ENCODE measurements around the gene UQCC2.

Gene UQCC2

GRCh38 chr6:33726696-33727095 is 15.2 kb upstream of the UQCC2 start:
- in situ Hi-C loops (cut with HindIII; ENCODE audit: low sequenced_read_pairs) = no loop called here

DNA sequence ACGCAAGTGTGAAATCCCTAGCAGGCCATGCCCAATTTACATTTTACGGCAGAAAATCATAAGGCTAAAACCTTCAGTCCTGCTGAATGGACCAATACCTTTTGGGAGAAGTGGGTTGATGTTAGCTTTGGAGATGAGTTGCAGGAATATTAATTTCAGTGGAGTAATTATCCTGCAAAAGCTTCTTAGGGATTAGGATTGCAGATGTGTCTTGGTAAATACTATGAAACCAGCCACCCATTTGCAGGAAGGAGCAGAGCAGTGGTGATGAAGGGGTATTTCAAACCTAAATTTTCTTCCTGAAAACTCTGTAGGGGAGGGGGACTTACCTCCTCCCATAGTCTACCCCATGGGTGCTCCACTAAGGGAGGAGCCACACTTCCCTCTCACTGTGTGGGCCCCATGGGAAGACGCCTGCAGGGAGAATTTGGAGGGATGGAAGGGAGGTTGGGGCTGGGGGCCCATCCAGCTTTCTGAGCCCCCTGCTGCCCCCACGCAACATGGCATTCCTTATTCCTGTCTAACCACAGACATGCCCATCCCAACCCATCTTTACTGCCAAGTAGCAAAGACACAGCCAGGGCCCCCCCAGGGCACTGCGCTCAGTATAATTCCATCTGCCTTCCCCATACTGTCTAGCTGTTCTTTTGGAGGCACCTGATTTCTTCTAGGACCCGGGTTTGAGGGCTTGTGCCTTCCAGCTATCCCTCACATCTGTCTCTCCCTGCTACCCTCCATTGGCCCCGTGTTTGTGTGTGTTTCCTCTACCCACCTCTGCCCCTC is 14.6 kb upstream of the UQCC2 start:
- in situ Hi-C loops (cut with HindIII; ENCODE audit: low sequenced_read_pairs) = no loop called here

GRCh38 chr6:33725222-33725621 is 13.7 kb upstream of the UQCC2 start:
- in situ Hi-C loops (cut with HindIII; ENCODE audit: low sequenced_read_pairs) = no loop called here

GRCh38 chr6:33724102-33725023 is 12.9 kb upstream of the UQCC2 start:
- in situ Hi-C loops (cut with HindIII; ENCODE audit: low sequenced_read_pairs) = no loop called here

GRCh38 chr6:33723371-33724085 is 12.0 kb upstream of the UQCC2 start:
- in situ Hi-C loops (cut with HindIII; ENCODE audit: low sequenced_read_pairs) = no loop called here

DNA sequence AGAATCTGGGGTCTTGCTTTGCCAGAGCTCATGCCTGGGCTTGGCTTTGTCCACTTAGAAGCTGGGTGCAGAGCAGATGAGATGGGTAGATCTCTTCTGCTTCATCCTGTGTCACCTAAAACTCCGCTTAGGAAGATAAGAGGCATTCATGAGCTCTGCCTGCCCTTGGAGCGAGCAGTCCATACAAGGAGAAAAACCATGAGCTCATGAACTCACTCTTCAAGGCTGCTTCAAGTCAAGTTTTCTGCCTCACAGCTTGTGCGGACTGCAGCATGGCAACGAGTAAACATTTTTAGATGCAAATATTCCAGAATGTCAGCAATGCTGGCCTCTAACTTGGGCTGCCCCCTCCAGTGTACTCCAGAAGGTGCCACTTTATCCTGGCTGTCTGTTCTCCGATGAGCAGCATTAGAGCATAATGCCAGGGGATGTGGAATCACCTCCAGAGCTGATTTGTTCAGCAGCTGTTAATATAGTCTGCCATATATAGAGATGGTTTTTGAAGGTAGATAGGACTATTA is 10.7 kb upstream of the UQCC2 start:
- in situ Hi-C loops (cut with HindIII; ENCODE audit: low sequenced_read_pairs) = no loop called here

DNA sequence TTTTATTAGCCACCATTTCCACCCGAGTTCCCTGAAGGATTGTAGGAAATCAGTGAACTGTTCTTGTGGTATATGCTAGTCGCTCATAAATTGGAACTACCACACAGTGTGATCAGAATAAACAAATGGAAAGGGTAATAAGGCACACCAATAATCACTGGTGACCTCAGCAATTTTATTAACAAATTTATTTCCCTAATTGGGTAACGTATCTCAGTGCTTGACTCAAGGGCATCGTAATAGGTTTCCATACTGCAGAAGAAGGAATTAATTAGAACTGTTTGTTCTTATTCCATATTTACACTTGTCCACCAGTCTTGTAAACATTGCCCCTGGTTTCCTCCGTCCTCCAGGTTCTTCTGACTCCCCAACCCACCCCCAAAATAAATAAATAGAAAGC is 10.0 kb upstream of the UQCC2 start:
- in situ Hi-C loops (cut with HindIII; ENCODE audit: low sequenced_read_pairs) = no loop called here

DNA sequence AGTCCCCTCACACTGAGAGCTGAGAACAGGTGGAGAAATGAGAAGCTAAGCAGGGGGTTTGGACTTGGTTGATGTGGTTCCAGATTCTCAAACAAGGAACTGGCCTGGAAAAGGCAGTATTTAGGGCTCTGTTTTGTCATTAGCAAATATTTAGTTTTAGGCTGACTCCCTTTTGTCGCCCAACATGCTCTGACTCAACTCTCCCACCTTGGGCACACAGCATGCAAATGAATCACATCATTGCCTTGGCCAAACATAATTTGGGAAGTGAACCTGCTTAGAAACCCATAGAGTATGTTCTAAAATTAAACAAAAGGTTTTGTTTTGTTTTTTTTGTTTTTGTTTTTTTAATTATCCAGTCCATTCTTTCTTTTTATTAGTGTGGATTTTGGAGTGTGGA is 9.5 kb upstream of the UQCC2 start:
- in situ Hi-C loops (cut with HindIII; ENCODE audit: low sequenced_read_pairs) = no loop called here

- in situ Hi-C loops (cut with HindIII; ENCODE audit: low sequenced_read_pairs) = no loop called here
Observed at GRCh38 chr6:33719326-33719987, 8.0 kb upstream of the UQCC2 start.

GRCh38 chr6:33718713-33719112 is 7.2 kb upstream of the UQCC2 start:
- in situ Hi-C loops (cut with HindIII; ENCODE audit: low sequenced_read_pairs) = no loop called here

- in situ Hi-C loops (cut with HindIII; ENCODE audit: low sequenced_read_pairs) = no loop called here
Observed at GRCh38 chr6:33717934-33718455, 6.5 kb upstream of the UQCC2 start.

GRCh38 chr6:33716890-33717632 is 5.6 kb upstream of the UQCC2 start:
- in situ Hi-C loops (cut with HindIII; ENCODE audit: low sequenced_read_pairs) = no loop called here

DNA sequence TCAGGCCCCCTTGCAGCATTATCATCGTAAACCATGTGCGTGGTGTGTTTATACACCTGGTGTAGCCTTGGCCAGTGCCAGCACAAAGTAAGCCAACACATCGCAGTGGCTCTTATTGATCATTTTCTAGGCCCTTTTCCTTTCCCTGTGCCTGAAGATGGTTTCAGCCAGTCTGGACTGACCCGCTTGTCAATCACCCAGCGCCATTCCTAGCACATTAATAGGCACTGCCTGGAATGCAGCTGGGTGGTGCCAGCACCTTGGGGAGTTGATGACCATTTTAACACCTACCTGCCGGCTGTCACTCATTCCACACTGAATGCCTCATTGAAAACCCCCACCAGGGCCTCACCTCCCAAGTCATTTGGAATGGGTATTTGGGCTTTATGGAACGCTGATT is 4.9 kb upstream of the UQCC2 start:
- in situ Hi-C loops (cut with HindIII; ENCODE audit: low sequenced_read_pairs) = no loop called here

DNA sequence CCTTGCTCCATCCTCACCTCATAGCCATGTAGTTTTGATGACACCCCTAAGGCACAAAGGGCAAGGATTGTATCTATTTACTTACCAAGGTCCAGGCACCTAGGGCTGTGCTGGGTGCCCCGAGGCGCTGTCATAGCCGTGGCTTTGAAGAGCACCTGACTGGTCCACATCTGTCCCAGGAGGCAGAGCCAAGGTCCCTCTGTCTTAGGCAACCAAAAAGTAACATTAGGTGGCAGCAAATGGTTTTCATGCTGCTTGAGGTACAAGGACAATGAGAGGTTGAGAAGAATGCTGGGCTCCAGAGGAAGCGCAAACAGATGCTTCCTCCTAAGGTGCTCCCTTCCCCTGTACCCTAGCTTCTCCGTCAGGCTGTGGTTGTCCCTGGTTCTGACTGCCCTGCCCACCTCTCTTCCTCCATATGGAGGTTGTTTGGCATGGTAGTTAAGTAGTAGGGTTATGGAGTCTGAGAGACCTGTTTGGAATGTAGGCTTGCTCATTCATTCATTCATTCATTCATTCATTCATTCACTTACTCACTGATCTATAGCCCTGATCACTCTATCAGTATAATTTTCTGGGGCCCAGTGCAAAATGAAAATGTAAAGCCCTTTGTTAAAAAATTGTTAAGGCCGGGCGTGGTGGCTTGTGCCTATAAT is 3.0 kb upstream of the UQCC2 start:
- in situ Hi-C loops (cut with HindIII; ENCODE audit: low sequenced_read_pairs) = loop anchor here (5.0 kb wide), 1 partner anchor 127 kb away; no protein-coding TSS in a partner anchor

DNA sequence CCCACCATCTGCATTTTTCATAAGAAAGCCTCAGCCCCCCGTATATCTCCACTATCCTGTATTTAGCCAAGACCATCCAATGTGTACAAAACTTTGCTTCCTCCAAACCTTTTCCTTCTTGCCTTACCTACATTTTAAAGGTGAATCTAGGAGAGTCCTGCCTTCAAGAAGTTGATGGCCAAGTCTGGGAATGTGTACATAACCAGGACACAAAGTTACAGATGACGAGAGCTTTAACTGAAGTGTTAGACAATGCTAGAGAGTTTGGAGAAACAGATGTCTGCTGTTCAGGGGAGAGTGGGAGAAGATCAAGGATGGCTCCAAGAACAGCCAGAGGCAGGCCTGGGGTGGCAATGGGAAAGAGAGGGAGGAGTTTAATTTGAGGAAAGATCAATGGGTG is 2.3 kb upstream of the UQCC2 start:
- in situ Hi-C loops (cut with HindIII; ENCODE audit: low sequenced_read_pairs) = loop anchor here (5.0 kb wide), 1 partner anchor 126 kb away; no protein-coding TSS in a partner anchor

- in situ Hi-C loops (cut with HindIII; ENCODE audit: low sequenced_read_pairs) = loop anchor here (5.0 kb wide), 1 partner anchor 126 kb away; no protein-coding TSS in a partner anchor
Observed at GRCh38 chr6:33712914-33713313, 1.4 kb upstream of the UQCC2 start.

DNA sequence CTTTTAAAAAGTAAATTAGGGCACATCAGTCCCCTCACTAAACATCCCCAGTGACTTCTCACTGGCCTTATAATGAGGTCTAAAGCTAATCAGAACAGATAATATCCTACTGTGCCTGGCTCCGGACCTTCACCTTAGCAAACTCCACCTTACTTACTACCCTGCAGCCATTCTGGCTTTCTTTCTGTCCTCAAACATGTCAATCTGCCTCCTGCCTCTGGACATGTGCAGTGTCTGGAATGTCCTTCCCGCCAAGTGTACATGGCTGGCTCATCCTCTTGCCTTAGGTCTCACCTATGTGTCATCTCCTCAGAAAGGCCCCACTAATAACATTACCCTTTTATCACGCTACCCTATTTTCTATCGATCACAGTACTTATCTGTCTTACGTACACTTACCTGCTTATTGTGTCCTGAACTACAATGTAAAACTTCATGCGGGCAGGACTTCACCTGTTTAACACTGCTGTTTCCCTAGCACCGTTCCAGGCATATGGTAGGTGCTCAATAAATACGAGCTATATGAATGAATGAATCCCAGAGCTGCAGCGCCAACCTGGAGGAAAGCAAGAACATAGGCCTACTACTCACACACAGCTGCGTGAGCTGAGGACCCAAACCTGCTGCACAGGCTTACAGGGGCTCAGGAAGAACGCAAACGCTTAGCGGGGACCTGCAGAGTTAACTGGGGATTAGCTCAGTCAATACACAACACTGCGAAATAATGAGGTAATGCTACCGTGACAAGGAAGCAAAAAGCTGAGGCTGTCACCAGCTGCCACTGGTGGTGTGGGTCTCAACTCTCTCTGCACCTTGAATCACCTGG is 991 bp downstream of the UQCC2 start:
- in situ Hi-C loops (cut with HindIII; ENCODE audit: low sequenced_read_pairs) = loop anchor here (5.0 kb wide), 1 partner anchor 123 kb away; no protein-coding TSS in a partner anchor
